Activated CD4-positive, alpha-beta T cell treated with anti-CD3 and anti-CD28 coated beads, Interleukin-2, amount 50 U/mL, for 24 hours (primary cell): ENCODE measurements around the gene CSNK1G1.
A peak's percentile ranks its signal among the peaks of the same experiment; 100 is the strongest.

Source experiments
- DNase-seq, 2 donors: peaks; one replicate each; pipeline ENCODE4 v3.0.0-alpha.2; 2020; ENCODE audit warnings: low read depth in 1 of 2, low spot score in 1 of 2

Gene CSNK1G1

GRCh38 chr15:64288999-64289398 lies 67.0 kb downstream of the CSNK1G1 start:
- DNase-seq, result no peak

- no peak for DNase-seq
Measured at GRCh38 chr15:64288577-64288976, 67.4 kb downstream of the CSNK1G1 start.

- DNase-seq, result no peak
Measured at GRCh38 chr15:64287953-64288352, 68.0 kb downstream of the CSNK1G1 start.

- DNase-seq, result no peak
Measured at GRCh38 chr15:64286473-64286872, 69.5 kb downstream of the CSNK1G1 start.

- no peak for DNase-seq
Measured at GRCh38 chr15:64285871-64286270, 70.1 kb downstream of the CSNK1G1 start.

GRCh38 chr15:64285150-64285549 lies 70.8 kb downstream of the CSNK1G1 start:
- DNase-seq, result no peak

GRCh38 chr15:64284042-64284441 lies 71.9 kb downstream of the CSNK1G1 start:
- no peak for DNase-seq

- DNase-seq, result no peak
Measured at GRCh38 chr15:64282701-64283100, 73.3 kb downstream of the CSNK1G1 start.

GRCh38 chr15:64279131-64279530 lies 76.8 kb downstream of the CSNK1G1 start:
- no peak for DNase-seq

- no peak for DNase-seq
Measured at GRCh38 chr15:64275934-64276333, 80.0 kb downstream of the CSNK1G1 start.

- no peak for DNase-seq
Measured at GRCh38 chr15:64274341-64274950, 81.5 kb downstream of the CSNK1G1 start.

GRCh38 chr15:64267331-64267973 lies 88.5 kb downstream of the CSNK1G1 start:
- no peak for DNase-seq

GRCh38 chr15:64265188-64265587 lies 90.8 kb downstream of the CSNK1G1 start:
- DNase-seq, result peak in 1 of 2 donors; percentile 32

- no peak for DNase-seq
Measured at GRCh38 chr15:64264502-64264901, 91.5 kb downstream of the CSNK1G1 start.

GRCh38 chr15:64263567-64263966 lies 92.4 kb downstream of the CSNK1G1 start:
- DNase-seq, result no peak

- no peak for DNase-seq
Measured at GRCh38 chr15:64256051-64256450, 99.9 kb downstream of the CSNK1G1 start.

GRCh38 chr15:64251658-64252057 lies 104.3 kb downstream of the CSNK1G1 start:
- DNase-seq, result no peak

GRCh38 chr15:64251121-64251520 lies 104.9 kb downstream of the CSNK1G1 start:
- no peak for DNase-seq

GRCh38 chr15:64249883-64250575 lies 105.9 kb downstream of the CSNK1G1 start:
- DNase-seq, result no peak

- DNase-seq, result no peak
Measured at GRCh38 chr15:64249406-64249805, 106.6 kb downstream of the CSNK1G1 start.

- no peak for DNase-seq
Measured at GRCh38 chr15:64247906-64248541, 107.9 kb downstream of the CSNK1G1 start.

- no peak for DNase-seq
Measured at GRCh38 chr15:64247535-64247905, 108.5 kb downstream of the CSNK1G1 start.
